ENCODE measurements around the gene HEXIM2. TPM values are rescaled to one million over a fixed set of nuclear protein-coding genes. Genes with fewer than 3 reads are reported as not detected.

The HEXIM2 gene
- total and polyA plus RNA-seq, 2 experiments from 2014 or later: 17.6 to 22.3 TPM

GRCh38 chr17:45144199-45145034 is 17.3 kb upstream of the HEXIM2 start:
- peak in 1 of 2 donors; percentile 75 for DNase-seq (ENCODE audit: low read depth in 1 of 2, low spot score in 1 of 2)

GRCh38 chr17:45145035-45145389 is 16.7 kb upstream of the HEXIM2 start:
- H3K27me3 ChIP-seq: no peaks in the 10 kb centered on the region
- no peak overlapping the region for H3K4me3 ChIP-seq
- DNase-seq (ENCODE audit: low read depth in 1 of 2, low spot score in 1 of 2): no peak
- no peaks in the 10 kb centered on the region for H3K36me3 ChIP-seq
- no peak overlapping the region for H3K27ac ChIP-seq
- H3K9me3 ChIP-seq (ENCODE audit: low read depth): no peaks in the 10 kb centered on the region
- no peak for TF ChIP-seq CTCF (IDR thresholded peaks at IDR 0.05; ENCODE audit: low read depth, low read length)
- no peaks in the 10 kb centered on the region for H3K4me1 ChIP-seq (ENCODE audit: low read depth)

More at GRCh38 chr17:45144199-45145034, 17.3 kb upstream of the HEXIM2 start:
- Histone ChIP-seq H3K4me3 (no peak overlapping the region), H3K27ac (no peak overlapping the region), H3K27me3 (no peaks in the 10 kb centered on the region), H3K36me3 (no peaks in the 10 kb centered on the region), H3K4me1 (ENCODE audit: low read depth) (no peaks in the 10 kb centered on the region), H3K9me3 (ENCODE audit: low read depth) (no peaks in the 10 kb centered on the region)
- no peak for TF ChIP-seq CTCF (IDR thresholded peaks at IDR 0.05; ENCODE audit: low read depth, low read length)

GRCh38 chr17:45146166-45146565 is 15.5 kb upstream of the HEXIM2 start:
- no peak for TF ChIP-seq CTCF (IDR thresholded peaks at IDR 0.05; ENCODE audit: low read depth, low read length)
- Histone ChIP-seq H3K4me1 (ENCODE audit: low read depth) (no peaks in the 10 kb centered on the region), H3K27ac (no peak overlapping the region), H3K4me3 (no peak overlapping the region), H3K36me3 (no peaks in the 10 kb centered on the region), H3K27me3 (no peaks in the 10 kb centered on the region), H3K9me3 (ENCODE audit: low read depth) (no peaks in the 10 kb centered on the region)
- DNase-seq (ENCODE audit: low read depth in 1 of 2, low spot score in 1 of 2): no peak

GRCh38 chr17:45146592-45146889 is 15.1 kb upstream of the HEXIM2 start:
- no peak for DNase-seq (ENCODE audit: low read depth in 1 of 2, low spot score in 1 of 2)
- Histone ChIP-seq H3K4me1 (ENCODE audit: low read depth) (peaks cover 3% of the 10 kb centered on the region), H3K36me3 (no peaks in the 10 kb centered on the region), H3K4me3 (peak overlapping the region; percentile 37), H3K9me3 (ENCODE audit: low read depth) (no peaks in the 10 kb centered on the region), H3K27me3 (no peaks in the 10 kb centered on the region), H3K27ac (peak overlapping the region; percentile 96)
- no peak for TF ChIP-seq CTCF (IDR thresholded peaks at IDR 0.05; ENCODE audit: low read depth, low read length)

- Histone ChIP-seq H3K9me3 (ENCODE audit: low read depth) (no peaks in the 10 kb centered on the region), H3K4me3 (peak overlapping the region; percentile 37), H3K4me1 (ENCODE audit: low read depth) (peaks cover 7% of the 10 kb centered on the region), H3K36me3 (no peaks in the 10 kb centered on the region), H3K27ac (peak overlapping the region; percentile 96), H3K27me3 (no peaks in the 10 kb centered on the region)
- no peak for TF ChIP-seq CTCF (IDR thresholded peaks at IDR 0.05; ENCODE audit: low read depth, low read length)
- peak; percentile 85 to 90 for DNase-seq (ENCODE audit: low read depth in 1 of 2, low spot score in 1 of 2)
Measured at GRCh38 chr17:45146890-45147580, 14.6 kb upstream of the HEXIM2 start.

Data from cardiac muscle cell (in vitro differentiated cells and primary cell).